Measurements from ENCODE around the gene NSD1. TPM values are rescaled to one million over a fixed set of nuclear protein-coding genes. Genes with fewer than 3 reads are reported as not detected.
A peak's percentile ranks its signal among the peaks of the same experiment; 100 is the strongest.

Gene NSD1
- total and polyA plus RNA-seq, 9 of the 15 experiments (the other 6 are each of a cell fraction or from before 2014, with no cell fraction given): 3.8 to 51.0 (median 24.7) TPM

GRCh38 chr5:177117441-177118045 is 16.0 kb upstream of the NSD1 start (continued):
- peak; percentile 3; the same call in 1 of the 2 replicates for TF ChIP-seq ZBTB33 (CRISPR knock-in tag; IDR thresholded peaks at IDR 0.05)
- 0 out of 2 replicates have a peak, but pooled peaks have one; percentile 11 for TF ChIP-seq ZNF395 (CRISPR knock-in tag; IDR thresholded peaks at IDR 0.05)
- TF ChIP-seq RERE (CRISPR knock-in tag; IDR thresholded peaks at IDR 0.05; ENCODE audit: borderline replicate concordance): no peak
- TF ChIP-seq SMAD1 (IDR thresholded peaks at IDR 0.05; ENCODE audit: low read depth, low read length, partially characterized antibody): no peak
- no peak for TF ChIP-seq MCM5 (IDR thresholded peaks at IDR 0.05; ENCODE audit: low read depth)
- no peak for TF ChIP-seq SETDB1 (IDR thresholded peaks at IDR 0.05; ENCODE audit: low read length)
- no peak for TF ChIP-seq TRIM24 (IDR thresholded peaks at IDR 0.05)
- no peak for TF ChIP-seq GATAD2A (IDR thresholded peaks at IDR 0.05)
- TF ChIP-seq ELF4 (CRISPR knock-in tag; IDR thresholded peaks at IDR 0.05): no peak
- TF ChIP-seq CSDE1 (IDR thresholded peaks at IDR 0.05): no peak
- no peak for TF ChIP-seq HSF4 (CRISPR knock-in tag; IDR thresholded peaks at IDR 0.05; ENCODE audit: borderline replicate concordance)
- TF ChIP-seq USF1 (CRISPR knock-in tag; IDR thresholded peaks at IDR 0.05): no peak
- no peak for TF ChIP-seq DLX4 (CRISPR knock-in tag; IDR thresholded peaks at IDR 0.05)

Data from K562 (cell line).